A172 (cell line): ENCODE data around the gene NUMBL. TPM values are rescaled to one million over a fixed set of nuclear protein-coding genes. Genes with fewer than 3 reads are reported as not detected.
A peak's percentile ranks its signal among the peaks of the same experiment; 100 is the strongest.

Experiments used
- DNase-seq: peaks from one replicate; pipeline ENCODE4 v3.0.0-alpha.2; 2015; ENCODE audit warnings: low spot score
- total RNA-seq: library from RNA; depleted of rRNA; stranded (reverse); fragments of >200 nt; shearing (Covaris generic); gene quantifications from 2 replicates; pipeline ENCODE4 v1.2.3, GENCODE V29; 2014

Gene NUMBL
- total RNA-seq, 1 experiment from 2014 or later = 23.7 TPM

- peak; percentile 96 for DNase-seq
These were observed 26.3 kb upstream of the NUMBL start, which contains the start of the genes COQ8B and ITPKC for GRCh38 chr19:40716482-40717324. COQ8B (minus strand) TSS chr19:40716886; CDS start chr19:40714632, 2,254 bp downstream. ITPKC (plus strand) TSS chr19:40717112; CDS start chr19:40717136, 24 bp downstream.

DNA sequence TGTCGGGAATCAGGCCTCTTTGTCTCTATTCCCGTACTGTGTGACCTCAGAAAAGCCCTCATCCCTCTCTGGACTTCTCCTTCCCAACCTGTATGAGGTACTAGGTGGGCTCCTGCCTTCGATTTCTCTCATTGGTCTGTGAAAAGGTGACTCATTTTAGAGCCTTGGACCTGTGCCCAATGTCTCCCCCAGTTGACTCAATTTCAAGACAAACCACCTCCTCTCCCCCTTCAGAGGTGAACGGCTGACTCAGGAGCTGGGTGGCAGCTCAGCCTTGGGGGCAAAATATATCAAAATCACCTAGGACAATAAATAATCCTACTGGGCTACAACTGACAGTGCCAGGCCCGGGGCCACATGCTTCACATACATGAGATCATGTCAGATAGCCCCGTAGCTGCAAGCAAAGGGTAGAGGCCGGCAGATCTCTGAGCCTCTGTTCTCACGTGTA lies 25.6 kb upstream of the NUMBL start:
- DNase-seq = no peak

DNA sequence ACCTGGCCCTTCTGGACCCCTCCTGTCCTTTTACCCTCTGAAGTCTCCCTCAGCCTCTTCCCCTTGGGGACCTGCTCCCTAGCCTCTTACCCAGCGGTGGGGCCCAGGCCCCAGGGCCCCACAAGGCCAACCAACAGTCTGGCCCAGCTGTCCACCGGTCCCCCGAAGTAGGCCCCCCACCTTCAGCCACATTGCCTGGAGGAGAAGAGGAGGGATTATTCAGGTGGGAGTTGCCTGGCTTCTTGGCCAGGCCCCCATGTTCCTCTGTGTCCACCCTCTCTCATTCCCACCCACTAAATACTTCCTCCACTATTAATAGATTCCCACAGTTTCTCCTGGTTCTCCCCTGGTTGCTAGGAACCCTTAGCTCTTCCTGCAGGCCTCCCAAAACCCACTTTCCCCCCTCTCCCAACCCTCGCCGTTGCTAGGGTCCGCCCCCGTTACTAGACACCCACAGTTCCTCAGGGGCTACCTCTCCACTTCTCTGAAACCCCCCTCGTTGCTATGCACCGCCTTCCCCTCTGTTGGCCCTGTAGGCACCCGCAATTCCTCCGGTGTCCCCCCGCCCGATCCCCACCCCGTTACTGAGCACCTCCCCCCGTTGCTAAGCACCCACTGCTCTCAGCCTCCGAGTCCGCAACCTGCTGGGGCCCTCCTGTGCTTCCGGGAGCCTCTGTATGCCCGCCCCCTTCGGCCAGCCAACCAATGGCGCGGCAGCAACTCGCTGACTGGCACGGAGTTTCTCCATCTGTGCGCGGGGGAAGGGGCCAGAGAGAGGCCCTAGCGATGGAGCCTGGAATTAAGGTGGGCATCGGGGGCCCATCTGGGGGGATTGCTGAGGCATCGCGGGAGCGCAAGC lies 24.2 kb upstream of the NUMBL start:
- DNase-seq = peak; percentile 93

DNA sequence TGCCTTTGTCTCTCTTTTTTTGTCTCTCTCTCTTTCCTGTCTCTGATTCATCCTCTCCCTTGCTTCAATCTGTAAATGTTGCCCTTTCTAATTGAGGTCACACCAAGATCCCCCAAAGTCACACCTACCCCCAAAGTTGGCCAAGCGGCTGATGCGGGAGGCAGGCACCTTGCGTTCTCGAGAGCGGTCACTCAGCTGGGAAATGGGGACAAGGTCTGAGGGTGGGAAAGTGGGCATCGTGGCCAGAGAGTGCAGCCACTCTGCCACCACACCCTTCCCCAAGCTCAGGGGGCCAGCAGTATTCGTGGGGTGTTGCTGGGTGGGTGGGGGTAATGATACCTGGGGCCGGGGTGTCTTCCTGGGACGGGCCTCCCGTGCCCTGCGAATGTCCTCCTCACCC lies 23.5 kb upstream of the NUMBL start:
- no peak for DNase-seq

DNA sequence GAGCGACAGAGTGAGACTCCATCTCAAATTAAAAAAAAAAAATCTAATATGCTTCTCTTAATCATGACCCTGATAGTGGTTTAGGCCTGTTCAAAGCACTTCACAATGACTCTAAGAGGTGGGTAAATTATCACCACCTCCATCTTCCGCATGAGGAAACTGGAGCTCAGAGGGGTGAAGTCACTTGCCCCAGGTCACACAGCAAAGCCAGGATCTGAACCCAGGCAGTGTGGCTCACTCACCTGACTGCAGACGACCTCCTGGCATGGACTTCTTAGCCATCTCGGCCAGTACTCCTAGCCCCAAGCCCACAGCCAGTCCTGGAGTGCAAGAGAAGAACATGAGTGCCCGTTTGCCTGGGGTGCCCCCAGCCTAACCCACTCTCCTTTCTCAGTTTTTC lies 19.4 kb upstream of the NUMBL start:
- DNase-seq = no peak

DNA sequence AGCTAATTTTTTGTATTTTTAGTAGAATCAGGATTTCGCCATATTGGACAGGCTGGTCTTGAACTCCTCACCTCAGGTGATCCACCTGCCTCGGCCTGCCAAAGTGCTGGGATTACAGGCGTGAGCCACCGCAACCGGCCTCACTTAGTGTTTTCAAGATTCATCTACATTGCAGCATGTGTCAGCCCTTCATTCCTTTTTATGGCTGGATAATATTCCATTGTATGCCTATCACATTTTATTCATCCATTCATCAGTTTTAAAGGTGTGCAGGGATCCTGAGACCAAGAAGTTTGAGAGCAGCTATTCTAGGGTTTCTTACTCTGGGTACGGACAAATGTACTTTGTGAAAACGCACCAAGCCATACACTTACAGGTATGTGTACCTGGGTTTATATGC lies 17.2 kb upstream of the NUMBL start:
- no peak for DNase-seq

DNA sequence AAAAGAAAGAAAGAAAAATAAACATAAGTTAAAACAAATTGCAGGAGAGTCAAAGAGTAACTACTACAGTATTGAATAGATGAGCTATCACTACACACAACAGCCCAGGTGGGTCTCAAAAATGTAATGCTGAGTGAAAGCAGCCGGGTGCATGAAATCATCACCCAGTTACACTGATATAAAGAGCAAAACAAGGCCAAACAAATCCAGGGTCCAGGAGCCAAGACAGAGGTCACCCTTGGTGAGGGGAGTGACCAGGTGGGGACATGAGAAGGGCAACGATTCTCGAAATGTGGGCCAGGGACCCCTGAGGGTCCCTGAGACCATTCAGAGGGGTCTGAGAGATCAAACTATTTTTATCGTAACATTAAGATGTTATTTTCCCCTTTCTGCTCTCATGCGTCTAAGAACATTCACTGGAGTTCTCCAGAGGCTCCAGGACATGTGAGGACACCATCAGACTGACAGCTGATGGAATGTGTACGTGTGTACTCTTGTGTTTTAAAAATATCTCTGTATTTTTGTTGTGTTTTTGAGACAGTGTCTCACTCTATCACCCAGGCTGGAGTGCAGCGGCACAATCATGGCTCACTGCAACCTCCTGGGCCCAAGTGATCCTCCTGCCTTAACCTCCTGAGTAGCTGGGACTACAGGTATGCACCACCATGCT lies 15.6 kb upstream of the NUMBL start:
- no peak for DNase-seq

DNA sequence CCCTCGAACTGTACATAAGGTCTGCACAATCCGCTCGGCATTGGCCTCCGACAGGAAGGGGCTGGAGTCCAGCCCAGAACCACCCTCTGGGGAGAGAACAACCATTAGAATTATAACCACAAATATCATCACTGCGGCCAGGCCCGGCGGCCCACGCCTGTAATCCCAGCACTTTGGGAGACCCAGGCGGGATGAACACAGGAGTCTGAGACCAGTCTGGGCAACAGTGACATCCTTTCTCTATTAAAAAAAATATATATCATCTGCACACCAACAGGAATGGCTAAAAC lies 14.9 kb upstream of the NUMBL start:
- no peak for DNase-seq

DNA sequence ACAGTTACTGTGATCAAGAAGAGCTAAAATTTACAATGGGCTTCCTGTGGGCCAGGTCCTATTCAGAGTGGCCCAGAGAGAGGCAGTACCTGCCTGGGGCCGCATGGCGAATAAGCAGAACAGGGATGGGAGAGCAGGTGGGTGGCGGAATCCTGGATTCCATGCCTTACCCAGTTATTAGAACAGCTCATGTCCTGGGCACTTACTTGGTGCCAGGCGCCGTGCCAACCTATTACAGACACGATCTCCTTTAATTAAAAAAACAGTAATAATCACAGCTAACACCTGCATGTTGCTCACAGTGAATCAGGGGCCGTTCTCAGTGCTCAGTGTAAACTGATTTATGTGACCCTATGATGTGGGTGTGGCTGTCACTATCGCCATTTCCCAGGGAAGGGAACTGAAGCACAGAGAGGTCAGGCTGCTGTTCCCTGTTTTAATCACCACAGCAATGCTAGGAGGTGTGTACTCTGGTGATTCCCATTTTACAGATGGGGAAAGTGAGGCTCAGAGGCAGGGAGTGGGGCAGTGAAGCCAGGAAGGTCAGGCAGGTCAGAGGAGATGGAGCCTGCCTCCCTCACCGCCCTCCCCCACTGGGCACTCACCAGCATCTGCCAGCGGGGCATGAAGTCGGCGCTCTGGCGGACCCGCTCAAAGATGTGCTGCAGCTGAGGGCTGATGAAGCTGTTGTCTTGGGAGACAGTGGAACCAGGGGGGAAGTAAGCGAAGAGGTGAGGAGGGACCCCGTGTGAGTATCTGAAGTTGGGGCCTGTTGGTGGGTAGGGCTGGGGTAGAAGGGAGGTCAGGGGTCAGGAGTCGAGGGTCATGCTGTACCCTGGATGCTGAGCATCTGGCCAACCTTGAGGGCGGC lies 14.3 kb upstream of the NUMBL start:
- DNase-seq = no peak

DNA sequence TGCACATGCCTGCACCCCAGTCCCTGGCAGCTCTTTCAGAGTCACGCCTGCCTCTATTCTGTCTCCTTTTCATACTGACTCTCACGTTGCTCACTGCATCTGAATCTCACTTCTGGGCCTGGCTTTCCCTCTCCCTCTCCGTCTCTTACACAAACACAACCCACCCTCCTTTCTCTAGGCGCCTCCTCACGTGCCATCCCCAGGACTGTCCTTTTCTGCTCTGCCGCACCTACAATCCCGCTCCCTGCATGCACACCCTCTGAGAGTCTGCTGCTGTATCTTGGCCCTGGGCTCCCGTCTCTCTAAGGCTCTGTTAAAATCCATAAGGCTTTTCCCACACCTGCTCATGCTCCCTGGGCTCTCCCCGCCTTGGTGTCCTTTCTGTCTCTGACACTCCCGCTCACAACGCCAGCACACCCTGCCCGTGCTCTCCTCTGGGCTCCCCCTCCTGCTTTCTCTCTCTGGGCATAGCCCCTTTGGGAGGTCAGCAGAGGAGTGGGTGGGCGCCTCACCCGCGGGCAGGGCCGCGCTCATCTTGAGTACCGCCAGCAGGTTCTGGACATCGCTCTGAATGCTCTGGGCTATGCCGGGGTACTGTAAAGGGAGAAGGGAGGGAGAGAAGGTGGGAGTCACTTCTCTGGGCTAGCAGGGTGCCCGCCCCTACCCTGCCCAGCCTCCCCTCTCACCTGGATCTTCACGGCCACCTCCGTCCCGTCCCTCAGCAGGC lies 12.7 kb upstream of the NUMBL start:
- no peak for DNase-seq

DNA sequence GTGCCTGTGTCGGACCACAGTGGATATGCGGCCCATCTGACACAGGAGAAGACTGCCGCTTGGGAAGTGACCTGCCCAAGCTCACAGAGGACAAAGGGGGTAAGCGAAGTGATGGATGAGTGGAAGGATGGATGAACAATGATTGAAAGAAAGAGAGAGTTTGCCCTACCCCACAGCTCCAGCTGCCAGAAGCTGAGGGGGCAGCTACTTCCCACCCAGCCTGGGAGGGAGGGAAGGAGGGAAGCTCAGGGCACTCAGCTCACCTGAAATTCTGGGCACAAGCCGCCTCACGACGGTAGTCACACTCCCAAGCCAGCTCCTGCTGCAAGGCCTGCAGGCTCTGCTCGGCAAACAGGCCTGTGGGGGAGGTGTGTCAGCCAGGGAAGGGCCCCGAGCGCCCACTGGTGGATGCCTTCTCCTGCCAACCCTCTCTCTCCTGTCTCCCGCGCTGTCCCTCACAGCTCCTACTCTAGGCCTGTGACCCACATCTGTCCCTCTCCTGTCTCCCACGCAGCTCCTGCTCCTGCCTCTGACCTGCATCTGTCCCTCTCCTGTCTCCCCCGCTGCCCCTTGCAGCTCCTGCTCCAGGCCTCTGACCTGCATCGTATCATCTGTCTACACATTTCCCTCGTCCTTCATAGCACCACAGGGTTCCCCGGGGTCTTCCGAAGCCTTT lies 12.0 kb upstream of the NUMBL start:
- DNase-seq = no peak

GRCh38 chr19:40701758-40702157 lies 11.3 kb upstream of the NUMBL start:
- no peak for DNase-seq

GRCh38 chr19:40700083-40700482 lies 9.6 kb upstream of the NUMBL start:
- no peak for DNase-seq

- DNase-seq = no peak
These were observed 6.6 kb upstream of the NUMBL start for GRCh38 chr19:40697007-40697406.

DNA sequence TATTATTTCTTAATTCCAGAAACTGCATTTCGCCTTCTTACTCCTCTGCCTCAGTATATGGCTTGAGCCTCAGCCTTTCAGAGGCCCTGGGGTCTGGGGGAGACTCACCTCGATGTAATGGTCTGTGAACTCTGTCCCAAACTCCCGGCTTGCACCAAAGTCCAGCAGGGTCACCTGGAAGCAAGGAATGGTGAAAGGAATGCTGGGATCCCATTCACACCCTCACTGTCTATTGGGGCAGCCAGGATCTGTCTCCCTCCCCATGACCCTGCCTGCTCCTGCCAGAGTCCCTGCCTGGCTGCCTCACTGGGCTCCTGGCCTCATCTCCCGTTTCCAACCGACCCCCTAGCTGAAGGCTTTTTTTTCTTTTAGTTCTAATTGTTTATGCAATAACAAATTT lies 5.4 kb upstream of the NUMBL start:
- DNase-seq = no peak

GRCh38 chr19:40693896-40694295 lies 3.4 kb upstream of the NUMBL start:
- no peak for DNase-seq

- DNase-seq = no peak
These were observed 2.8 kb upstream of the NUMBL start for GRCh38 chr19:40693150-40693788.

- no peak for DNase-seq
These were observed 1.7 kb upstream of the NUMBL start for GRCh38 chr19:40692212-40692551.

DNA sequence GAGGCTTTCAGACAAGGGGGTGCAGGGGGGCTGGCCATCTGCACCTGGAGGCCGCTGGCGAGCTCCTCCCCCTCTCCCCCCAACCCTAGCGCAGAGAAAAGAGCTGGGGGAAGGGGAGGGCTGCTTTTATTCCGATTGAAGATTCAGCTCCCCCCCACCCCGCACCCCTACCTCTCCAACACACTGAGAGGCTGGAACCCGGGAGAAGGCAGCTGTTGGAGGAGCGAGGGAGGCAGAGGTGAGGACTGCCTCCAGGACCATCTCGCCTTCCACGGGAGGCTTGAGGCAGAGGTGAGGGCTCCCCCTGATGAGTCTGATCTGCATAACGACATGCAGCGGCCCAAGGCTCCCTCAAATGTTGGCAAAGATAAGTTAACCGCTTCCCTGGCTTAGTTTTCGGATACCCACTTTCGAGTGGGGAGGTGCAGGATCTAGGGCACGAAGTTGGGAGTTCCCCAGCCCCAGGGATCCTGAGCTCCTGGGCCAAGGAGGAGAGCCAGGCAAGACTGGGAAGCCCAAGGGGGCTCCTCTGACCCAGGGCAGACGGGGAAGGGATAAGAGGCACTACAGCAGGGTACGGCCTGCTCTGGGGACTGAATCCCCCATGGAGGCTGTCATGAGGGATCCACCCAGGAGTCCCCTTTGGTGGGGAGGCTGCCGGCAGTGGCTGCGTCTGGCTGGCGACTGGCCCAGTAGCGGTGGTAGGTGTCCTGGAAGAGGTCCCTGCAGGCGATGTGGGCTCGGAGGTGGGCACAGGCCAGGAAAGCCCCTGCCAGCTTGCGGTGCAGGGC lies 1.2 kb upstream of the NUMBL start:
- DNase-seq = no peak
